Caco-2 (cell line): Measurements from ENCODE around the gene FBXL7. TPM values are rescaled to one million over a fixed set of nuclear protein-coding genes. Genes with fewer than 3 reads are reported as not detected.

ENCODE experiments used
- BruUV-seq: library from RNA; stranded (reverse); fragments of 400-500 nt; replicated peaks from 2 replicates; lab custom pipeline; 2021; lab: Mats Ljungman, UMichigan
- CTCF ChIA-PET: fragments of 300-600 bp; sonication (Branson Sonifier 250); formaldehyde crosslinking; loops from one replicate; lab custom pipeline; 2022; ENCODE audit warnings: antibody characterized with exemption; lab: Charles Lee
- POLR2A ChIA-PET: fragments of 300-600 bp; sonication (Branson Sonifier 250); formaldehyde crosslinking; loops from one replicate; lab custom pipeline; 2022; ENCODE audit warnings: antibody characterized with exemption; lab: Charles Lee
- DNase-seq, 2 experiments: peaks; one replicate each; pipeline versions ENCODE4 v3.0.0 to v3.0.0-alpha.2; 2020 to 2022
- H3K27me3 ChIP-seq: replicated peaks from 2 replicates; pipeline ENCODE4 v1.6.0; 2011; ENCODE audit warnings: low read length; ENCODE audit not compliant: control insufficient read depth, insufficient read depth
- H3K36me3 ChIP-seq: 2 replicates; pipeline ENCODE4 v1.5.1; 2011; ENCODE audit warnings: low read length; ENCODE audit not compliant: control insufficient read depth, insufficient read depth
- H3K4me1 ChIP-seq: fragments of 250-450 bp; sonication (Bioruptor Pico); 2 replicates; pipeline ENCODE4 v1.5.1; 2020; ENCODE audit warnings: mild to moderate bottlenecking
- H3K4me3 ChIP-seq: 2 replicates; pipeline ENCODE4 v1.5.1; 2011; ENCODE audit warnings: low read depth, mild to moderate bottlenecking, control low read depth, low read length
- H3K9me3 ChIP-seq: fragments of 250-450 bp; sonication (Bioruptor Pico); 2 replicates; pipeline ENCODE4 v1.5.1; 2020; ENCODE audit warnings: mild to moderate bottlenecking, moderate library complexity
- H3K27ac Mint-ChIP-seq: one replicate; pipeline ENCODE4 v1.8.0; 2022; ENCODE audit warnings: mixed read lengths; ENCODE audit not compliant: unreplicated experiment
- H3K27me3 Mint-ChIP-seq: one replicate; pipeline ENCODE4 v1.8.0; 2022; ENCODE audit warnings: mixed read lengths; ENCODE audit not compliant: insufficient read depth, unreplicated experiment
- H3K36me3 Mint-ChIP-seq: one replicate; pipeline ENCODE4 v1.8.0; 2022; ENCODE audit warnings: mild to moderate bottlenecking, mixed read lengths; ENCODE audit not compliant: insufficient read depth, unreplicated experiment
- H3K4me1 Mint-ChIP-seq: one replicate; pipeline ENCODE4 v1.8.0; 2022; ENCODE audit warnings: low read depth, mixed read lengths; ENCODE audit not compliant: unreplicated experiment
- H3K4me3 Mint-ChIP-seq: one replicate; pipeline ENCODE4 v1.8.0; 2022; ENCODE audit warnings: mild to moderate bottlenecking, moderate library complexity, mixed read lengths; ENCODE audit not compliant: unreplicated experiment
- H3K9me3 Mint-ChIP-seq: one replicate; pipeline ENCODE4 v1.8.0; 2022; ENCODE audit warnings: mixed read lengths; ENCODE audit not compliant: unreplicated experiment
- CTCF ChIP-seq, 2 experiments: fragments of 200-600 bp in 1 of 2; IDR thresholded peaks; 1 replicate in 1 of 2; 2 replicates in 1 of 2; pipeline versions ENCODE4 v1.5.1 to v1.8.0; 2011 to 2022; ENCODE audit warnings: antibody characterized with exemption in 1 of 2, control low read depth in 1 of 2, inconsistent platforms in 1 of 2, low read depth in 1 of 2, low read length in 1 of 2, mild to moderate bottlenecking in 1 of 2, moderate library complexity in 1 of 2; ENCODE audit not compliant: insufficient read depth in 1 of 2, severe bottlenecking in 1 of 2, unreplicated experiment in 1 of 2
- intact Hi-C: fragments of 100-400 bp; cut with micrococcal nuclease; formaldehyde crosslinking; loops from one replicate; pipeline ENCODE4 v1.10.0; 2022; ENCODE audit not compliant: unreplicated experiment
- total RNA-seq: library from RNA; stranded (reverse); gene quantifications from 2 replicates; pipeline ENCODE4 v1.2.3, GENCODE V29; 2022

The FBXL7 gene
- total RNA-seq, 1 experiment from 2014 or later = not detected

GRCh38 chr5:15808577-15808976 is 308.6 kb downstream of the FBXL7 start:
- Histone ChIP-seq H3K36me3 (no peaks in the 10 kb centered on the region), H3K4me1 (no peaks in the 10 kb centered on the region), H3K27me3 (no peaks in the 10 kb centered on the region), H3K9me3 (peaks cover 13% of the 10 kb centered on the region), H3K4me3 (no peak overlapping the region)
- no peaks in the 10 kb centered on the region for H3K27me3 Mint-ChIP-seq
- H3K9me3 Mint-ChIP-seq = peaks cover 5% of the 10 kb centered on the region
- no peaks in the 10 kb centered on the region for H3K4me1 Mint-ChIP-seq
- POLR2A ChIA-PET = no interaction called here
- no peak for TF ChIP-seq CTCF (IDR thresholded peaks at IDR 0.05; ENCODE audit: insufficient read depth in 1 of 2, low read depth in 1 of 2, low read length in 1 of 2, severe bottlenecking in 1 of 2, unreplicated experiment in 1 of 2)
- CTCF ChIA-PET = no interaction called here
- H3K4me3 Mint-ChIP-seq = no peak overlapping the region
- intact Hi-C loops = no loop called here
- H3K36me3 Mint-ChIP-seq = no peaks in the 10 kb centered on the region
- no peak overlapping the region for H3K27ac Mint-ChIP-seq
- BruUV-seq = no TSS peak
- no peak for DNase-seq

GRCh38 chr5:15819617-15820016 is 319.6 kb downstream of the FBXL7 start:
- no TSS peak for BruUV-seq
- Mint-ChIP-seq H3K27ac (no peak overlapping the region), H3K9me3 (no peaks in the 10 kb centered on the region), H3K27me3 (peaks cover 5% of the 10 kb centered on the region), H3K4me1 (no peaks in the 10 kb centered on the region), H3K36me3 (no peaks in the 10 kb centered on the region), H3K4me3 (no peak overlapping the region)
- Histone ChIP-seq H3K36me3 (no peaks in the 10 kb centered on the region), H3K4me1 (no peaks in the 10 kb centered on the region), H3K4me3 (no peak overlapping the region), H3K27me3 (no peaks in the 10 kb centered on the region), H3K9me3 (no peaks in the 10 kb centered on the region)
- ChIA-PET POLR2A (no interaction called here), CTCF (no interaction called here)
- TF ChIP-seq CTCF (IDR thresholded peaks at IDR 0.05; ENCODE audit: insufficient read depth in 1 of 2, low read depth in 1 of 2, low read length in 1 of 2, severe bottlenecking in 1 of 2, unreplicated experiment in 1 of 2) = no peak
- intact Hi-C loops = no loop called here
- DNase-seq = no peak

- Histone ChIP-seq H3K4me1 (no peaks in the 10 kb centered on the region), H3K9me3 (no peaks in the 10 kb centered on the region), H3K4me3 (no peak overlapping the region), H3K36me3 (no peaks in the 10 kb centered on the region), H3K27me3 (no peaks in the 10 kb centered on the region)
- DNase-seq = no peak
- Mint-ChIP-seq H3K36me3 (no peaks in the 10 kb centered on the region), H3K4me1 (no peaks in the 10 kb centered on the region), H3K4me3 (no peak overlapping the region), H3K27ac (no peak overlapping the region), H3K9me3 (no peaks in the 10 kb centered on the region), H3K27me3 (peaks cover 5% of the 10 kb centered on the region)
- intact Hi-C loops = no loop called here
- no TSS peak for BruUV-seq
- TF ChIP-seq CTCF (IDR thresholded peaks at IDR 0.05; ENCODE audit: insufficient read depth in 1 of 2, low read depth in 1 of 2, low read length in 1 of 2, severe bottlenecking in 1 of 2, unreplicated experiment in 1 of 2) = no peak
- ChIA-PET CTCF (no interaction called here), POLR2A (no interaction called here)
Observed at GRCh38 chr5:15821506-15821905, 321.5 kb downstream of the FBXL7 start.
